WTC11 (cell line): ENCODE measurements around the gene KIF4B. TPM values are rescaled to one million over a fixed set of nuclear protein-coding genes. Genes with fewer than 3 reads are reported as not detected.

Experiments used
- ATAC-seq: fragments of 200-7000 bp; cut with Tn5 transposase; 2 replicates; pipeline ENCODE4 v1.10.0; 2021; ENCODE audit warnings: mild to moderate bottlenecking, moderate library complexity
- CTCF ChIA-PET: fragments of 300-600 bp; sonication (Branson Sonifier 250); formaldehyde crosslinking; loops from one replicate; lab custom pipeline; 2021; ENCODE audit warnings: antibody characterized with exemption; lab: Charles Lee
- POLR2A ChIA-PET: fragments of 350-600 bp; sonication (Branson Sonifier 250); formaldehyde crosslinking; loops from one replicate; lab custom pipeline; 2021; ENCODE audit warnings: antibody characterized with exemption; lab: Charles Lee
- DNase-seq: peaks from one replicate; pipeline ENCODE4 v3.0.0; 2021; ENCODE audit warnings: low spot score
- H3K27ac Mint-ChIP-seq: 2 replicates; pipeline ENCODE4 v1.8.0; 2021; ENCODE audit warnings: mixed read lengths
- H3K27me3 Mint-ChIP-seq: 2 replicates; pipeline ENCODE4 v1.8.0; 2021; ENCODE audit warnings: low read depth, mild to moderate bottlenecking, moderate library complexity, mixed read lengths
- H3K36me3 Mint-ChIP-seq: 2 replicates; pipeline ENCODE4 v1.8.0; 2021; ENCODE audit warnings: mixed read lengths
- H3K4me1 Mint-ChIP-seq: 2 replicates; pipeline ENCODE4 v1.8.0; 2022; ENCODE audit warnings: mixed read lengths
- H3K4me3 Mint-ChIP-seq: 2 replicates; pipeline ENCODE4 v1.8.0; 2021; ENCODE audit warnings: mild to moderate bottlenecking, moderate library complexity, mixed read lengths
- H3K9me3 Mint-ChIP-seq: 2 replicates; pipeline ENCODE4 v1.8.0; 2021; ENCODE audit warnings: mixed read lengths
- ATF1 ChIP-seq: sonication (generic); formaldehyde crosslinking; IDR thresholded peaks from 2 replicates; pipeline ENCODE4 v1.8.1; 2023; ENCODE audit warnings: mild to moderate bottlenecking, moderate library complexity, missing genetic modification reagents
- ETV6 ChIP-seq: sonication (generic); formaldehyde crosslinking; IDR thresholded peaks from 2 replicates; pipeline ENCODE4 v1.8.1; 2022; ENCODE audit warnings: mild to moderate bottlenecking, missing genetic modification reagents
- KAT7 ChIP-seq: sonication (generic); formaldehyde crosslinking; IDR thresholded peaks from 2 replicates; pipeline ENCODE4 v1.8.1; 2023; ENCODE audit warnings: missing genetic modification reagents, mild to moderate bottlenecking, borderline replicate concordance
- MXD4 ChIP-seq: fragments of 250-450 bp; sonication (Bioruptor Pico); IDR thresholded peaks from 2 replicates; pipeline ENCODE4 v1.8.0; 2021; ENCODE audit warnings: mild to moderate bottlenecking, moderate library complexity, borderline replicate concordance
- NFE2L1 ChIP-seq: sonication (generic); formaldehyde crosslinking; IDR thresholded peaks from 2 replicates; pipeline ENCODE4 v1.8.1; 2023; ENCODE audit warnings: missing genetic modification reagents
- NR2C2 ChIP-seq: sonication (generic); formaldehyde crosslinking; IDR thresholded peaks from 2 replicates; pipeline ENCODE4 v1.8.0; 2022; ENCODE audit warnings: mild to moderate bottlenecking, missing genetic modification reagents
- NR3C1 ChIP-seq: sonication (generic); formaldehyde crosslinking; conservative IDR thresholded peaks from 2 replicates; pipeline ENCODE4 v1.8.1; 2023; ENCODE audit warnings: low read depth, mild to moderate bottlenecking, missing genetic modification reagents
- SMAD4 ChIP-seq: sonication (generic); formaldehyde crosslinking; IDR thresholded peaks from 2 replicates; pipeline ENCODE4 v1.8.0; 2022; ENCODE audit warnings: mild to moderate bottlenecking, missing genetic modification reagents
- ZNF671 ChIP-seq: fragments of 250-450 bp; sonication (Bioruptor Pico); IDR thresholded peaks from 2 replicates; pipeline ENCODE4 v1.8.0; 2021; ENCODE audit warnings: mild to moderate bottlenecking
- total RNA-seq: library from RNA; stranded (reverse); gene quantifications from 3 replicates; pipeline ENCODE4 v1.2.3, GENCODE V29; 2021
- TF ChIP-seq, protein P1 (sequence below): sonication (generic); formaldehyde crosslinking; IDR thresholded peaks from 2 replicates; pipeline ENCODE4 v1.8.0; 2022; ENCODE audit warnings: mild to moderate bottlenecking, missing genetic modification reagents
- TF ChIP-seq, protein P2 (sequence below): sonication (generic); formaldehyde crosslinking; IDR thresholded peaks from 2 replicates; pipeline ENCODE4 v1.8.0; 2023; ENCODE audit warnings: mild to moderate bottlenecking, missing genetic modification reagents
- TF ChIP-seq, protein P3 (sequence below): sonication (generic); formaldehyde crosslinking; IDR thresholded peaks from 2 replicates; pipeline ENCODE4 v1.8.1; 2023; ENCODE audit warnings: mild to moderate bottlenecking, missing genetic modification reagents
- TF ChIP-seq, protein P4 (sequence below): sonication (generic); formaldehyde crosslinking; conservative IDR thresholded peaks from 2 replicates; pipeline ENCODE4 v1.8.1; 2022; ENCODE audit warnings: mild to moderate bottlenecking, missing genetic modification reagents
- TF ChIP-seq, protein P5 (sequence below): sonication (generic); formaldehyde crosslinking; IDR thresholded peaks from 2 replicates; pipeline ENCODE4 v1.8.0; 2023; ENCODE audit warnings: missing genetic modification reagents
- TF ChIP-seq, protein P6 (sequence below): sonication (generic); formaldehyde crosslinking; IDR thresholded peaks from 2 replicates; pipeline ENCODE4 v1.8.0; 2023; ENCODE audit warnings: missing genetic modification reagents, mild to moderate bottlenecking, borderline replicate concordance
- TF ChIP-seq, protein P7 (sequence below): fragments of 250-450 bp; sonication (Bioruptor Pico); IDR thresholded peaks from 2 replicates; pipeline ENCODE4 v1.9.0; 2021; ENCODE audit warnings: mild to moderate bottlenecking, borderline replicate concordance
- TF ChIP-seq, protein P8 (sequence below): sonication (generic); formaldehyde crosslinking; IDR thresholded peaks from 2 replicates; pipeline ENCODE4 v1.8.1; 2023; ENCODE audit warnings: mild to moderate bottlenecking, missing genetic modification reagents, moderate library complexity

KIF4B gene
- total RNA-seq, 1 experiment from 2014 or later: 0.09 TPM

DNA sequence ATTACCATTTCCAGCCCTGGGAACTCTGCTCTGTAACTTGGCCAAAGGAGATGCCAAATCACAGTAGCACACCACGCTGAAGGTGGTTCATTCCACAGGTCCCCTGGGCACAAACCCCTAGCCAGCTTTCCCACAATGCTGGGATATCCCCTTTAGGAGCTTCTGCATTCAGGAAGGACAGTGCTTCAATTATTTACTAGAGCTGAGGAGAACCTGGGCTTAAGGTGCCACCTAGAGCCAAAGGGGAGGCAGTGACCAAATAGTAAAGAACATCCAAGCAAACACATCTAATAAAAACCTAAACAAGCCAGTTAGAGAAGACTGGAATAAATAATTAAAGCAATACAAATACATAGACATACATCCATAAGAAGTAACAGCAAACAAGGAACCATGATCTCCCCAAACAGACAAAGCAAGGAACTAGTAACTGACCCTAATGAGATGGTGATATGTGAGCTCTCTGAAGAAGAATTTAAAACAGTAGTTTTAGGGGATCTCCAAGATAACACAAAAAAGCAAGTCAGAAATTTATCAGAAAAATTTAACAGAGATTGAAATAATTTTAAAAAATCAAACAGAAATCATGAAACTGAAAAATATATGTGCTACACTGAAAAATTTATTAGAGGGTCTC is 14.6 kb downstream of the KIF4B start (continued):
- TF ChIP-seq, protein P1, sequence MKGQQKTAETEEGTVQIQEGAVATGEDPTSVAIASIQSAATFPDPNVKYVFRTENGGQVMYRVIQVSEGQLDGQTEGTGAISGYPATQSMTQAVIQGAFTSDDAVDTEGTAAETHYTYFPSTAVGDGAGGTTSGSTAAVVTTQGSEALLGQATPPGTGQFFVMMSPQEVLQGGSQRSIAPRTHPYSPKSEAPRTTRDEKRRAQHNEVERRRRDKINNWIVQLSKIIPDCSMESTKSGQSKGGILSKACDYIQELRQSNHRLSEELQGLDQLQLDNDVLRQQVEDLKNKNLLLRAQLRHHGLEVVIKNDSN: no peak
- no peak for TF ChIP-seq SMAD4
- TF ChIP-seq, all 79 proteins: peak for 0

DNA sequence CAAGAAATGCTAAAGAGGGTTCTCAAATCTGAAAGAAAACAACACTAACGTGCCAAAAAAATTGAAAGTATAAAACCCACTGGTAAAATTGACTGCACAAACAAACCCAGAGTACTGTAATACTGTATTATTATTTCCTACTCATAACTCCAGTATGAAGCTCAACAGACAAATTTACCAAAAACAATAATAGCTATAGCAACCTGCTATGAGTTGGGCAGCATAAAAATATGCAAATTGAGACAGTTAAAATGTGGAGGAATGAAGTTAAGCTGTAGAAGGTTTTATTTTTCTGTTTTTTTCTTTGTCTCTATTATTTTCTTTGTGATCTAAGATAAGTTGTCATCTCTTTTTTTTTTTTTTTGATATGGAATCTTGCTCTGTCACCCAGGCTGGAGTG is 15.7 kb downstream of the KIF4B start:
- ChIA-PET CTCF (interaction anchor here (1.5 to 4.8 kb wide), 8 partner anchors 10 to 232 kb away, joined by 4 to 63 read pairs (median 12); no protein-coding TSS in a partner anchor), POLR2A (no interaction called here)

More for the DNA sequence above, 15.7 kb downstream of the KIF4B start:
- H3K4me3 Mint-ChIP-seq: no peak overlapping the region
- no peaks in the 10 kb centered on the region for H3K36me3 Mint-ChIP-seq
- peaks cover 6% of the 10 kb centered on the region; the same call in 1 of the 2 replicates for H3K27me3 Mint-ChIP-seq
- H3K4me1 Mint-ChIP-seq: peaks cover 9% of the 10 kb centered on the region
- DNase-seq (no peak), ATAC-seq (no peak)
- no peak overlapping the region for H3K27ac Mint-ChIP-seq
- H3K9me3 Mint-ChIP-seq: no peaks in the 10 kb centered on the region
- TF ChIP-seq, protein P2, sequence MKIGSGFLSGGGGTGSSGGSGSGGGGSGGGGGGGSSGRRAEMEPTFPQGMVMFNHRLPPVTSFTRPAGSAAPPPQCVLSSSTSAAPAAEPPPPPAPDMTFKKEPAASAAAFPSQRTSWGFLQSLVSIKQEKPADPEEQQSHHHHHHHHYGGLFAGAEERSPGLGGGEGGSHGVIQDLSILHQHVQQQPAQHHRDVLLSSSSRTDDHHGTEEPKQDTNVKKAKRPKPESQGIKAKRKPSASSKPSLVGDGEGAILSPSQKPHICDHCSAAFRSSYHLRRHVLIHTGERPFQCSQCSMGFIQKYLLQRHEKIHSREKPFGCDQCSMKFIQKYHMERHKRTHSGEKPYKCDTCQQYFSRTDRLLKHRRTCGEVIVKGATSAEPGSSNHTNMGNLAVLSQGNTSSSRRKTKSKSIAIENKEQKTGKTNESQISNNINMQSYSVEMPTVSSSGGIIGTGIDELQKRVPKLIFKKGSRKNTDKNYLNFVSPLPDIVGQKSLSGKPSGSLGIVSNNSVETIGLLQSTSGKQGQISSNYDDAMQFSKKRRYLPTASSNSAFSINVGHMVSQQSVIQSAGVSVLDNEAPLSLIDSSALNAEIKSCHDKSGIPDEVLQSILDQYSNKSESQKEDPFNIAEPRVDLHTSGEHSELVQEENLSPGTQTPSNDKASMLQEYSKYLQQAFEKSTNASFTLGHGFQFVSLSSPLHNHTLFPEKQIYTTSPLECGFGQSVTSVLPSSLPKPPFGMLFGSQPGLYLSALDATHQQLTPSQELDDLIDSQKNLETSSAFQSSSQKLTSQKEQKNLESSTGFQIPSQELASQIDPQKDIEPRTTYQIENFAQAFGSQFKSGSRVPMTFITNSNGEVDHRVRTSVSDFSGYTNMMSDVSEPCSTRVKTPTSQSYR: no peak
- TF ChIP-seq ATF1 (CRISPR knock-in tag): no peak
- TF ChIP-seq KAT7 (CRISPR knock-in tag): no peak
- TF ChIP-seq NFE2L1: no peak
- TF ChIP-seq, protein P3, sequence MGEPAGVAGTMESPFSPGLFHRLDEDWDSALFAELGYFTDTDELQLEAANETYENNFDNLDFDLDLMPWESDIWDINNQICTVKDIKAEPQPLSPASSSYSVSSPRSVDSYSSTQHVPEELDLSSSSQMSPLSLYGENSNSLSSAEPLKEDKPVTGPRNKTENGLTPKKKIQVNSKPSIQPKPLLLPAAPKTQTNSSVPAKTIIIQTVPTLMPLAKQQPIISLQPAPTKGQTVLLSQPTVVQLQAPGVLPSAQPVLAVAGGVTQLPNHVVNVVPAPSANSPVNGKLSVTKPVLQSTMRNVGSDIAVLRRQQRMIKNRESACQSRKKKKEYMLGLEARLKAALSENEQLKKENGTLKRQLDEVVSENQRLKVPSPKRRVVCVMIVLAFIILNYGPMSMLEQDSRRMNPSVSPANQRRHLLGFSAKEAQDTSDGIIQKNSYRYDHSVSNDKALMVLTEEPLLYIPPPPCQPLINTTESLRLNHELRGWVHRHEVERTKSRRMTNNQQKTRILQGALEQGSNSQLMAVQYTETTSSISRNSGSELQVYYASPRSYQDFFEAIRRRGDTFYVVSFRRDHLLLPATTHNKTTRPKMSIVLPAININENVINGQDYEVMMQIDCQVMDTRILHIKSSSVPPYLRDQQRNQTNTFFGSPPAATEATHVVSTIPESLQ: no peak
- no peak for TF ChIP-seq NR2C2 (CRISPR knock-in tag)
- TF ChIP-seq, protein P4, sequence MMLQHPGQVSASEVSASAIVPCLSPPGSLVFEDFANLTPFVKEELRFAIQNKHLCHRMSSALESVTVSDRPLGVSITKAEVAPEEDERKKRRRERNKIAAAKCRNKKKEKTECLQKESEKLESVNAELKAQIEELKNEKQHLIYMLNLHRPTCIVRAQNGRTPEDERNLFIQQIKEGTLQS (CRISPR knock-in tag): no peak
- TF ChIP-seq, protein P5, sequence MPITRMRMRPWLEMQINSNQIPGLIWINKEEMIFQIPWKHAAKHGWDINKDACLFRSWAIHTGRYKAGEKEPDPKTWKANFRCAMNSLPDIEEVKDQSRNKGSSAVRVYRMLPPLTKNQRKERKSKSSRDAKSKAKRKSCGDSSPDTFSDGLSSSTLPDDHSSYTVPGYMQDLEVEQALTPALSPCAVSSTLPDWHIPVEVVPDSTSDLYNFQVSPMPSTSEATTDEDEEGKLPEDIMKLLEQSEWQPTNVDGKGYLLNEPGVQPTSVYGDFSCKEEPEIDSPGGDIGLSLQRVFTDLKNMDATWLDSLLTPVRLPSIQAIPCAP: no peak
- TF ChIP-seq NR3C1 (CRISPR knock-in tag): no peak
- TF ChIP-seq ETV6: no peak
- TF ChIP-seq, protein P6, sequence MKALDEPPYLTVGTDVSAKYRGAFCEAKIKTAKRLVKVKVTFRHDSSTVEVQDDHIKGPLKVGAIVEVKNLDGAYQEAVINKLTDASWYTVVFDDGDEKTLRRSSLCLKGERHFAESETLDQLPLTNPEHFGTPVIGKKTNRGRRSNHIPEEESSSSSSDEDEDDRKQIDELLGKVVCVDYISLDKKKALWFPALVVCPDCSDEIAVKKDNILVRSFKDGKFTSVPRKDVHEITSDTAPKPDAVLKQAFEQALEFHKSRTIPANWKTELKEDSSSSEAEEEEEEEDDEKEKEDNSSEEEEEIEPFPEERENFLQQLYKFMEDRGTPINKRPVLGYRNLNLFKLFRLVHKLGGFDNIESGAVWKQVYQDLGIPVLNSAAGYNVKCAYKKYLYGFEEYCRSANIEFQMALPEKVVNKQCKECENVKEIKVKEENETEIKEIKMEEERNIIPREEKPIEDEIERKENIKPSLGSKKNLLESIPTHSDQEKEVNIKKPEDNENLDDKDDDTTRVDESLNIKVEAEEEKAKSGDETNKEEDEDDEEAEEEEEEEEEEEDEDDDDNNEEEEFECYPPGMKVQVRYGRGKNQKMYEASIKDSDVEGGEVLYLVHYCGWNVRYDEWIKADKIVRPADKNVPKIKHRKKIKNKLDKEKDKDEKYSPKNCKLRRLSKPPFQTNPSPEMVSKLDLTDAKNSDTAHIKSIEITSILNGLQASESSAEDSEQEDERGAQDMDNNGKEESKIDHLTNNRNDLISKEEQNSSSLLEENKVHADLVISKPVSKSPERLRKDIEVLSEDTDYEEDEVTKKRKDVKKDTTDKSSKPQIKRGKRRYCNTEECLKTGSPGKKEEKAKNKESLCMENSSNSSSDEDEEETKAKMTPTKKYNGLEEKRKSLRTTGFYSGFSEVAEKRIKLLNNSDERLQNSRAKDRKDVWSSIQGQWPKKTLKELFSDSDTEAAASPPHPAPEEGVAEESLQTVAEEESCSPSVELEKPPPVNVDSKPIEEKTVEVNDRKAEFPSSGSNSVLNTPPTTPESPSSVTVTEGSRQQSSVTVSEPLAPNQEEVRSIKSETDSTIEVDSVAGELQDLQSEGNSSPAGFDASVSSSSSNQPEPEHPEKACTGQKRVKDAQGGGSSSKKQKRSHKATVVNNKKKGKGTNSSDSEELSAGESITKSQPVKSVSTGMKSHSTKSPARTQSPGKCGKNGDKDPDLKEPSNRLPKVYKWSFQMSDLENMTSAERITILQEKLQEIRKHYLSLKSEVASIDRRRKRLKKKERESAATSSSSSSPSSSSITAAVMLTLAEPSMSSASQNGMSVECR (CRISPR knock-in tag): no peak
- TF ChIP-seq, protein P7, sequence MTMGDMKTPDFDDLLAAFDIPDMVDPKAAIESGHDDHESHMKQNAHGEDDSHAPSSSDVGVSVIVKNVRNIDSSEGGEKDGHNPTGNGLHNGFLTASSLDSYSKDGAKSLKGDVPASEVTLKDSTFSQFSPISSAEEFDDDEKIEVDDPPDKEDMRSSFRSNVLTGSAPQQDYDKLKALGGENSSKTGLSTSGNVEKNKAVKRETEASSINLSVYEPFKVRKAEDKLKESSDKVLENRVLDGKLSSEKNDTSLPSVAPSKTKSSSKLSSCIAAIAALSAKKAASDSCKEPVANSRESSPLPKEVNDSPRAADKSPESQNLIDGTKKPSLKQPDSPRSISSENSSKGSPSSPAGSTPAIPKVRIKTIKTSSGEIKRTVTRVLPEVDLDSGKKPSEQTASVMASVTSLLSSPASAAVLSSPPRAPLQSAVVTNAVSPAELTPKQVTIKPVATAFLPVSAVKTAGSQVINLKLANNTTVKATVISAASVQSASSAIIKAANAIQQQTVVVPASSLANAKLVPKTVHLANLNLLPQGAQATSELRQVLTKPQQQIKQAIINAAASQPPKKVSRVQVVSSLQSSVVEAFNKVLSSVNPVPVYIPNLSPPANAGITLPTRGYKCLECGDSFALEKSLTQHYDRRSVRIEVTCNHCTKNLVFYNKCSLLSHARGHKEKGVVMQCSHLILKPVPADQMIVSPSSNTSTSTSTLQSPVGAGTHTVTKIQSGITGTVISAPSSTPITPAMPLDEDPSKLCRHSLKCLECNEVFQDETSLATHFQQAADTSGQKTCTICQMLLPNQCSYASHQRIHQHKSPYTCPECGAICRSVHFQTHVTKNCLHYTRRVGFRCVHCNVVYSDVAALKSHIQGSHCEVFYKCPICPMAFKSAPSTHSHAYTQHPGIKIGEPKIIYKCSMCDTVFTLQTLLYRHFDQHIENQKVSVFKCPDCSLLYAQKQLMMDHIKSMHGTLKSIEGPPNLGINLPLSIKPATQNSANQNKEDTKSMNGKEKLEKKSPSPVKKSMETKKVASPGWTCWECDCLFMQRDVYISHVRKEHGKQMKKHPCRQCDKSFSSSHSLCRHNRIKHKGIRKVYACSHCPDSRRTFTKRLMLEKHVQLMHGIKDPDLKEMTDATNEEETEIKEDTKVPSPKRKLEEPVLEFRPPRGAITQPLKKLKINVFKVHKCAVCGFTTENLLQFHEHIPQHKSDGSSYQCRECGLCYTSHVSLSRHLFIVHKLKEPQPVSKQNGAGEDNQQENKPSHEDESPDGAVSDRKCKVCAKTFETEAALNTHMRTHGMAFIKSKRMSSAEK (CRISPR knock-in tag): no peak
- no peak for TF ChIP-seq MXD4 (CRISPR knock-in tag)
- TF ChIP-seq ZNF671 (CRISPR knock-in tag): no peak
- TF ChIP-seq, protein P8, sequence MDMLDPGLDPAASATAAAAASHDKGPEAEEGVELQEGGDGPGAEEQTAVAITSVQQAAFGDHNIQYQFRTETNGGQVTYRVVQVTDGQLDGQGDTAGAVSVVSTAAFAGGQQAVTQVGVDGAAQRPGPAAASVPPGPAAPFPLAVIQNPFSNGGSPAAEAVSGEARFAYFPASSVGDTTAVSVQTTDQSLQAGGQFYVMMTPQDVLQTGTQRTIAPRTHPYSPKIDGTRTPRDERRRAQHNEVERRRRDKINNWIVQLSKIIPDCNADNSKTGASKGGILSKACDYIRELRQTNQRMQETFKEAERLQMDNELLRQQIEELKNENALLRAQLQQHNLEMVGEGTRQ (CRISPR knock-in tag): no peak
